Fibroblast of lung (primary cell): ENCODE data around the gene ANKRD65. TPM values are rescaled to one million over a fixed set of nuclear protein-coding genes. Genes with fewer than 3 reads are reported as not detected.
A peak's percentile ranks its signal among the peaks of the same experiment; 100 is the strongest.

Experiments used
- DNase-seq, 2 donors: peaks; one replicate each; pipeline versions ENCODE4 v3.0.0 to v3.0.0-alpha.2; 2010; ENCODE audit warnings: low read depth in 2 of 2
- H2AFZ ChIP-seq: 2 replicates; pipeline ENCODE4 v1.5.1; 2012; ENCODE audit warnings: low read length, control low read depth, inconsistent platforms
- H3K27ac ChIP-seq: 2 replicates; pipeline ENCODE4 v1.5.1; 2011; ENCODE audit warnings: low read length, control low read depth; ENCODE audit not compliant: insufficient read depth
- H3K27me3 ChIP-seq: 2 replicates; pipeline ENCODE4 v1.5.1; 2011; ENCODE audit warnings: mild to moderate bottlenecking, low read length; ENCODE audit not compliant: control insufficient read depth, insufficient read depth
- H3K36me3 ChIP-seq: 2 replicates; pipeline ENCODE4 v1.5.1; 2011; ENCODE audit warnings: low read length; ENCODE audit not compliant: control insufficient read depth, insufficient read depth
- H3K4me1 ChIP-seq: 2 replicates; pipeline ENCODE4 v1.5.1; 2011; ENCODE audit warnings: low read length; ENCODE audit not compliant: control insufficient read depth, insufficient read depth; ENCODE audit errors: extremely low read depth
- H3K4me2 ChIP-seq: 2 replicates; pipeline ENCODE4 v1.5.1; 2011; ENCODE audit warnings: low read length, control low read depth; ENCODE audit not compliant: insufficient read depth; ENCODE audit errors: extremely low read depth
- H3K4me3 ChIP-seq, 4 experiments: fragments of 200-600 bp in 1 of 4; sonication (generic) in 1 of 4; replicated peaks in 1 of 4; 2 replicates each; pipeline ENCODE4 v1.5.1; 2011 to 2016; ENCODE audit warnings: low read length in 4 of 4, low read depth in 3 of 4, mild to moderate bottlenecking in 3 of 4, control low read depth in 2 of 4, inconsistent platforms in 1 of 4, mixed read lengths in 1 of 4; ENCODE audit not compliant: insufficient read depth in 1 of 4; ENCODE audit errors: control extremely low read depth in 1 of 4
- H3K79me2 ChIP-seq: 2 replicates; pipeline ENCODE4 v1.5.1; 2012; ENCODE audit warnings: mild to moderate bottlenecking, low read length, inconsistent platforms; ENCODE audit not compliant: control insufficient read depth, insufficient read depth
- H3K9ac ChIP-seq: 2 replicates; pipeline ENCODE4 v1.5.1; 2011; ENCODE audit warnings: mild to moderate bottlenecking, low read length, control low read depth; ENCODE audit not compliant: insufficient read depth
- H3K9me3 ChIP-seq: 2 replicates; pipeline ENCODE4 v1.5.1; 2012; ENCODE audit warnings: low read depth, low read length; ENCODE audit not compliant: control insufficient read depth, insufficient read depth
- H4K20me1 ChIP-seq: 2 replicates; pipeline ENCODE4 v1.5.1; 2011; ENCODE audit warnings: low read length; ENCODE audit not compliant: control insufficient read depth, insufficient read depth; ENCODE audit errors: extremely low read depth
- EZH2 ChIP-seq: IDR thresholded peaks from 2 replicates; pipeline ENCODE4 v1.5.1; 2012; ENCODE audit warnings: low read length, control low read depth, mild to moderate bottlenecking; ENCODE audit errors: missing control alignments
- polyA plus RNA-seq, 2 donors: library from polyadenylated mRNA; depleted of rRNA in 1 of 2; stranded (reverse) in 1 of 2; unstranded in 1 of 2; fragments of >200 nt; gene quantifications; 2 replicates each; pipeline ENCODE4 v1.2.1, GENCODE V29; 2011 to 2012; ENCODE audit warnings: missing spikeins in 1 of 2
- total RNA-seq: library from RNA; depleted of rRNA; stranded (reverse); fragments of >200 nt; gene quantifications from 2 replicates; pipeline ENCODE4 v1.2.1, GENCODE V29; 2014
- TF ChIP-seq, protein P1 (sequence below), 2 donors: IDR thresholded peaks in 1 of 2; conservative IDR thresholded peaks in 1 of 2; 1 replicate in 1 of 2; 2 replicates in 1 of 2; pipeline ENCODE4 v1.5.1; 2011 to 2012; ENCODE audit warnings: low read length in 2 of 2, control low read depth in 1 of 2, inconsistent platforms in 1 of 2, low read depth in 1 of 2, mild to moderate bottlenecking in 1 of 2

Gene ANKRD65
- total and polyA plus RNA-seq, 2 donors (not counting 1 experiment from before 2014, with no cell fraction given), result 0.84 to 2.0 TPM

DNA sequence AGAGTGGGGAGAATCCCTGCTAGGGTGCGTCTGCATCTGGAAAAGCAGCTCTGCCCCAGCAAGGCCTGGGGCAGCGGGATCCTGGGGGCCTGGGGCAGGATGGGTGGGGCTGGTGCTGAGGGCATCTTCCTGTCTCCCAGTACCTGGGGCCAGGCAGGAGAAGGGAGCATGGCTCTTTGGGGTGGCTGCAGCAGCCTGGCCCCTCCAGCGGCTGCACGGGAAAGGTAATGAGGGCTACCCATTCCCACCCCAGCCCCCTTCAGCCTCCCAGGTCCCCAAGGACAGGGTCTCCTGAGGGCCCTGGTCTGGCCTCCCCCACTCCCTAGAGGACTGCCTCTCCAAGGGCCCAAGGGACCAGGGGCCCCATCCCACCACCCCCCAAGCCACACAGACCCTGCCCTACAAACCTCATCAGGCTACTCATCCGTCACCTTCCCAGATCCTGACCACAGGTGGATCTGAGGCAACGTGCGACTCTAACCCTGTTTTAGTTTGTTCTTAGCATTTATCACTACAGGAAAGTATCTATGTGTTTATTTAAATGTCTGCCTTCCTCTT lies 910 bp upstream of the ANKRD65 start:
- Histone ChIP-seq H3K4me1 (peaks cover 4% of the 10 kb centered on the region), H3K27ac (no peak overlapping the region), H3K4me2 (no peak overlapping the region), H3K79me2 (no peaks in the 10 kb centered on the region), H3K9me3 (no peaks in the 10 kb centered on the region), H3K36me3 (no peaks in the 10 kb centered on the region), H4K20me1 (no peaks in the 10 kb centered on the region), H3K9ac (no peak overlapping the region), H3K27me3 (no peaks in the 10 kb centered on the region), H3K4me3 (no peak overlapping the region), H2AFZ (no peak overlapping the region)
- TF ChIP-seq EZH2, result no peak
- TF ChIP-seq, protein P1, sequence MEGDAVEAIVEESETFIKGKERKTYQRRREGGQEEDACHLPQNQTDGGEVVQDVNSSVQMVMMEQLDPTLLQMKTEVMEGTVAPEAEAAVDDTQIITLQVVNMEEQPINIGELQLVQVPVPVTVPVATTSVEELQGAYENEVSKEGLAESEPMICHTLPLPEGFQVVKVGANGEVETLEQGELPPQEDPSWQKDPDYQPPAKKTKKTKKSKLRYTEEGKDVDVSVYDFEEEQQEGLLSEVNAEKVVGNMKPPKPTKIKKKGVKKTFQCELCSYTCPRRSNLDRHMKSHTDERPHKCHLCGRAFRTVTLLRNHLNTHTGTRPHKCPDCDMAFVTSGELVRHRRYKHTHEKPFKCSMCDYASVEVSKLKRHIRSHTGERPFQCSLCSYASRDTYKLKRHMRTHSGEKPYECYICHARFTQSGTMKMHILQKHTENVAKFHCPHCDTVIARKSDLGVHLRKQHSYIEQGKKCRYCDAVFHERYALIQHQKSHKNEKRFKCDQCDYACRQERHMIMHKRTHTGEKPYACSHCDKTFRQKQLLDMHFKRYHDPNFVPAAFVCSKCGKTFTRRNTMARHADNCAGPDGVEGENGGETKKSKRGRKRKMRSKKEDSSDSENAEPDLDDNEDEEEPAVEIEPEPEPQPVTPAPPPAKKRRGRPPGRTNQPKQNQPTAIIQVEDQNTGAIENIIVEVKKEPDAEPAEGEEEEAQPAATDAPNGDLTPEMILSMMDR (conservative IDR thresholded peaks at IDR 0.05 in 1 of 2, IDR thresholded peaks at IDR 0.05 in 1 of 2; ENCODE audit: low read depth in 1 of 2, low read length in 2 of 2), result no peak
- DNase-seq, result no peak

DNA sequence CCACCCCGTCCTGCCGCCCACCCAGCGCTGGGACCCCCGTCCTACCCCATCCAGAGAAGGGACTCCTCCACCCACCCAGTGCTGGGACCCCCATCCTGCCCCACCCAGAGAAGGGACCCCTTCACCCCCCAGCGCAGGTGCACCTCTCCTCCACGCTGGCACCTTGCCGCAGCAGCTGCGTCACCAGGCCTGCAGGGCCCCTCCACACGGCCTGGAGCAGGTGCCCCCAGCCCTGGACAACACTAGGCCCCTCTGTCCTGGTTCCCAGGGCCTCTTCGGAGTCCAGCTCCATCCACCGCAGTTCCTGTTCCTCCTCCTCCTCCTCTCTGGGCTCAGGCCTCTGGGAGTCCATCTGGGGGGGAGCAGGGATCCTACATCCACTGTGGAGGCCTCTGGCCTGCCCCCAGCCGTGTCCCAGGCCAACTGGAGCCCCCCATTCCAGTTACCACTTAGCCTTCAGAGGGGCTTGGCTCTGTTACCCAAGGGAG lies 378 bp downstream of the ANKRD65 start:
- no peak for TF ChIP-seq EZH2
- TF ChIP-seq, protein P1 (conservative IDR thresholded peaks at IDR 0.05 in 1 of 2, IDR thresholded peaks at IDR 0.05 in 1 of 2; ENCODE audit: low read depth in 1 of 2, low read length in 2 of 2), result no peak
- Histone ChIP-seq H4K20me1 (no peaks in the 10 kb centered on the region), H3K36me3 (no peaks in the 10 kb centered on the region), H3K9me3 (no peaks in the 10 kb centered on the region), H3K79me2 (no peaks in the 10 kb centered on the region), H3K9ac (no peak overlapping the region), H3K27me3 (no peaks in the 10 kb centered on the region), H3K4me2 (no peak overlapping the region), H2AFZ (no peak overlapping the region), H3K4me3 (no peak overlapping the region), H3K27ac (no peak overlapping the region), H3K4me1 (peaks cover 4% of the 10 kb centered on the region)
- DNase-seq, result no peak

DNA sequence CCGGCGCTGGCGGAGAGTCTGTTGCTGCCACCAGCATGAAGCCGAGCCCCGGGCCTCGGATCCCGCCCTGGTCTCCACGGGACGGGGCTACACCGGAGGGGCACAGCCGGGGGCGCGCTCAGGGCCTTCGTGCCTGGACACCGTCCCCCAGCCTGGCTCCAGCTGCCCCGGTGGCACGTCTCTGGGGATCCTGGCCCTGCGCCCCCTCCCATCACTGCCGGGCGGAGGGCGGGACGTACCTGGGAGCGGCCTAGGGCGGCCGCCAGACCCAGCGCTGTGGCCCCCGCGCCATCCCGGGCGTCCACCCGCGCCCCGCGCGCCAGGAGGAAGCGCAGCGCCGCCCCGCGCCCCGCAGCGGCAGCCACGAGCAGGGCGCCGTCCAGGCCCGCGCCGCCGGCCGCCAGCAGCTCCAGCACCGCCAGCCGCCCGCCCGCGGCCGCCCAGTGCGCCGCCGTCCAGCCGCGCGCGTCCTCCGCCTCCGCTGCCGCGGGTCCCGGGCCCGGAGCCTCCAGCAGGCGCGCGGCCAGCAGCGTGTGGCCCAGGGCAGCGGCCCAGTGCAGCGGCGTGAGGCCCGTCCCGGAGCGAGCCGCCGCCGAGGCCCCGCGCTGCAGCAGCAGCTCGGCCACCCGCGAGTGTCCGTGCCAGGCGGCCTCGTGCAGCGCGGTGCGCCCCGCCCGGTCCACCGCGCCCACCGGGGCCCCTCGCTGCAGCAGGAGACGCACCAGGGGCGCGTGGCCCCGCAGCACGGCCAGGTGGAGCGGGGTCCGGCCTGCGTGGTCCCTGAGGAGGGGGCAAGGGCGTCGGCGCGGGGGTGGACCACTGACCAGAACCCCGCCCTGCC lies 1.0 kb downstream of the ANKRD65 start:
- Histone ChIP-seq H4K20me1 (no peaks in the 10 kb centered on the region), H2AFZ (peak overlapping the region; percentile 49), H3K4me1 (peaks cover 4% of the 10 kb centered on the region), H3K4me2 (peak overlapping the region; percentile 25), H3K27ac (no peak overlapping the region), H3K4me3 (peak overlapping the region in 2 of 4 experiments; percentile 10 to 27), H3K27me3 (no peaks in the 10 kb centered on the region), H3K79me2 (no peaks in the 10 kb centered on the region), H3K36me3 (no peaks in the 10 kb centered on the region), H3K9me3 (no peaks in the 10 kb centered on the region), H3K9ac (peak overlapping the region; percentile 23)
- no peak for DNase-seq
- TF ChIP-seq EZH2, result no peak
- TF ChIP-seq, protein P1 (conservative IDR thresholded peaks at IDR 0.05 in 1 of 2, IDR thresholded peaks at IDR 0.05 in 1 of 2; ENCODE audit: low read depth in 1 of 2, low read length in 2 of 2), result no peak
